Pancreas (tissue), 10 donors: ENCODE data around the gene SLIT1. TPM values are rescaled to one million over a fixed set of nuclear protein-coding genes. Genes with fewer than 3 reads are reported as not detected.

Source experiments
- ATAC-seq, 4 donors: fragments of 200-7000 bp; cut with Tn5 transposase; one replicate each; pipeline versions ENCODE4 v1.8.0 to v1.9.1; 2020; ENCODE audit warnings: mild to moderate bottlenecking in 4 of 4, moderate library complexity in 4 of 4
- DNase-seq, 6 donors: peaks; one replicate each; pipeline ENCODE4 v3.0.0-alpha.2; 2020
- FAIRE-seq: peaks from 2 replicates; lab custom pipeline; 2012; peaks lifted over from hg19 to GRCh38; lab: Jason Lieb, UNC
- H3K27ac ChIP-seq, 4 donors: fragments of 200-600 bp; sonication (generic); 1 replicate in 3 of 4; 2 replicates in 1 of 4; pipeline versions ENCODE4 v1.5.0 to v1.8.0; 2020
- H3K27me3 ChIP-seq, 4 donors: fragments of 200-600 bp; one replicate each; pipeline ENCODE4 v1.8.0; 2021
- H3K36me3 ChIP-seq, 3 donors: fragments of 200-600 bp; sonication (generic) in 1 of 3; one replicate each; pipeline versions ENCODE4 v1.5.0 to v1.8.0; 2020 to 2021
- H3K4me1 ChIP-seq, 3 donors: fragments of 200-600 bp; one replicate each; pipeline ENCODE4 v1.8.0; 2021
- H3K4me3 ChIP-seq, 4 donors: fragments of 200-600 bp; sonication (generic) in 2 of 4; one replicate each; pipeline versions ENCODE4 v1.5.0 to v1.8.0; 2020 to 2021
- H3K9me3 ChIP-seq, 4 donors: fragments of 200-600 bp; one replicate each; pipeline ENCODE4 v1.8.0; 2021
- WGBS, 2 donors: extraction: QIAGEN DNeasy Blood & Tissue Kit; methylation state at CpG; one replicate each; pipeline ENCODE4 v1.1.7; 2013; 5-methylcytosine and 5-hydroxymethylcytosine counted together
- intact Hi-C, 3 donors: fragments of 100-400 bp; cut with DNase I; formaldehyde crosslinking; loops; one replicate each; pipeline versions ENCODE4 v1.11.1 to v1.14.2; 2022
- polyA plus RNA-seq, 2 donors: library from polyadenylated mRNA; stranded (reverse); fragments of 200-250 nt; gene quantifications; one replicate each; pipeline ENCODE4 v1.2.3, GENCODE V29; 2013
- total RNA-seq, 6 donors: library from RNA; stranded (reverse); fragmentation: NEBNext Ultra II Directional in 4 of 6; extraction: Animal tissue kit (Norgen Biotek cat#: 25700) in 4 of 6; gene quantifications; one replicate each; pipeline versions ENCODE4 v1.2.1 to v1.2.4, GENCODE V29; 2021 to 2023
- TF ChIP-seq, protein P1 (sequence below), 4 donors: fragments of 200-600 bp; sonication (generic) in 3 of 4; IDR thresholded peaks; one replicate each; pipeline versions ENCODE4 v1.5.0 to v1.8.0; 2021; ENCODE audit warnings: antibody characterized with exemption in 4 of 4
- donor health status: healthy with polysubstance abuse.
- donor health status: DM: no; HTN: no; CAD: no; lungs with moderate emphysema.
- donor health status: DM: no; HTN: no; CAD: no.
- donor health status: control.
- donor health status: control.
- donor health status: Bipolar disorder and iron deficiency.
- donor health status: DM: yes; HTN: yes; CAD: no.
- donor health status: DM: no; HTN: no; CAD: no.
- donor health status: DM: no; HTN: no; CAD: no.
- donor health status: DM: yes; HTN: yes; CAD: no.

The SLIT1 gene
- total and polyA plus RNA-seq, 8 donors = 0.23 to 2.8 (median 0.89) TPM

DNA sequence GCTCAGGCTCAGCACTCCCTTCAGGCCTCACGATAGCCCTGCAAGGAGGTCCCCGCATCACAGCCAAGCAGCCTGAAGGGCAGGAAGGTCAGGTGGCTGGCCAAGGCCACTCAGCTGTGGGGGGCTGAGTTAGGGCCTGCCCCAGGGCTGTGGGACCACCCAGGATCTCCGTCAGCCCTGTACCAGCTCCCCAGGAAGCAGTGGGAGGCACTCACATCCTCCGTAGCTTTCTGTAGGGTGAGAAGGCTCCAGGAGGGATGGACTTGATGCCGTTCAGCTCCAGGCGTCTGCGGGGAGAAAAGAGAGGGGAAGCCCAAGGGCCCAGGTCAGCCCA lies 125.9 kb downstream of the SLIT1 start:
- H3K9me3 ChIP-seq = no peaks in the 10 kb centered on the region
- intact Hi-C loops = no loop called here
- no peak overlapping the region for H3K4me3 ChIP-seq
- TF ChIP-seq, protein P1, sequence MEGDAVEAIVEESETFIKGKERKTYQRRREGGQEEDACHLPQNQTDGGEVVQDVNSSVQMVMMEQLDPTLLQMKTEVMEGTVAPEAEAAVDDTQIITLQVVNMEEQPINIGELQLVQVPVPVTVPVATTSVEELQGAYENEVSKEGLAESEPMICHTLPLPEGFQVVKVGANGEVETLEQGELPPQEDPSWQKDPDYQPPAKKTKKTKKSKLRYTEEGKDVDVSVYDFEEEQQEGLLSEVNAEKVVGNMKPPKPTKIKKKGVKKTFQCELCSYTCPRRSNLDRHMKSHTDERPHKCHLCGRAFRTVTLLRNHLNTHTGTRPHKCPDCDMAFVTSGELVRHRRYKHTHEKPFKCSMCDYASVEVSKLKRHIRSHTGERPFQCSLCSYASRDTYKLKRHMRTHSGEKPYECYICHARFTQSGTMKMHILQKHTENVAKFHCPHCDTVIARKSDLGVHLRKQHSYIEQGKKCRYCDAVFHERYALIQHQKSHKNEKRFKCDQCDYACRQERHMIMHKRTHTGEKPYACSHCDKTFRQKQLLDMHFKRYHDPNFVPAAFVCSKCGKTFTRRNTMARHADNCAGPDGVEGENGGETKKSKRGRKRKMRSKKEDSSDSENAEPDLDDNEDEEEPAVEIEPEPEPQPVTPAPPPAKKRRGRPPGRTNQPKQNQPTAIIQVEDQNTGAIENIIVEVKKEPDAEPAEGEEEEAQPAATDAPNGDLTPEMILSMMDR (IDR thresholded peaks at IDR 0.05) = no peak
- FAIRE-seq (no peak), DNase-seq (peak in 1 of 6 donors; percentile 30), ATAC-seq (no peak)
- WGBS, 2 donors = 80 to 85% methylated on average over 7 of the region's 7 CpGs
- H3K4me1 ChIP-seq = peaks cover 0 to 3% (median 0%) of the 10 kb centered on the region in 3 donors
- no peak overlapping the region for H3K27ac ChIP-seq
- H3K36me3 ChIP-seq = no peaks in the 10 kb centered on the region
- H3K27me3 ChIP-seq = no peaks in the 10 kb centered on the region

DNA sequence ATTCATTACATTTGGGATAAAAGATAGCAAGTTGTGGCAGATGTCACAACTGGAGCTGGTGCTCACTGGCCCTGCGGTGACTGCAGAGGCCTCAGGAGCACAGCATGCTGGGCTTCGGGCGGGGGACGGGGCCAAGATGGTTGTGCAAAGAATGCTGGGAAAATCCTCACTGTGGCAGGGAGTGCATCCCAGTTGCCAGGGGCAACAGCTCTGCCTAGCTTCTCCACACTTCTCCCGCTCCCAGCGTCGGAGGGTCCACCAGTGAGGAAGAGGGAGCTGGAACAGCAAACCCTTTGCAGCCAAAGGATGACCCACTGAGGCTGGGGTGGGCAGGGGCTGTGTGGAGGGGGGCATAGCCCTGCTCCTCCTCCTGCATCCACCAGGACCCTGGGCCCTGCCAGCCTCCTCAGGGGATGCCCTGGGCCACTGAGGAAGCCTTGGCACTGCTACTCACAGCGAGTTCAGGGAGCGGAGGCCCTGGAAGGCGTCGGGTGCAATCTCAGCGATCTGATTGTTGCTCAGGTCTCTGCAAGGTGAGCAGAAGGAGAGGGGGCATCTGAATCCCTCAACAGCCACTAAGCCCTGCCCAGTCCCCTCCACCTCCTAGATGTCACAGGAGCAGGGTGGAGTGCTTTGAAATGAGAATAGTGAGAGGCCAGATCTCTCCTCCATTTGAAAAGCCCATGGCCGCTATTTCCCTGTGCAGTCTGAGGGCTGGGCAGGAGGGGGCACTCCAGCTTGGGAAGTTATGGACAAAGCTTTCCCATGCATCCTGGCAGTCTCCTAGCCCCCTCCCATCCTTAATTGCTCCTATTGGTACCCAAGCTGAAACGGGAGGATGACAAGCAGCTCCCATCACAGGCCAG lies 126.5 kb downstream of the SLIT1 start:
- Histone ChIP-seq H3K27me3 (peaks cover 0 to 3% (median 0%) of the 10 kb centered on the region in 4 donors), H3K27ac (no peak overlapping the region), H3K4me1 (peaks cover 0 to 3% (median 0%) of the 10 kb centered on the region in 3 donors), H3K36me3 (no peaks in the 10 kb centered on the region), H3K9me3 (no peaks in the 10 kb centered on the region), H3K4me3 (no peak overlapping the region)
- peak in 1 of 6 donors; percentile 37 for DNase-seq
- no peak for ATAC-seq
- no peak for FAIRE-seq
- intact Hi-C loops = no loop called here
- TF ChIP-seq, protein P1 (IDR thresholded peaks at IDR 0.05) = no peak
- WGBS, 2 donors = 89 to 90% methylated on average over 14 of the region's 14 CpGs

DNA sequence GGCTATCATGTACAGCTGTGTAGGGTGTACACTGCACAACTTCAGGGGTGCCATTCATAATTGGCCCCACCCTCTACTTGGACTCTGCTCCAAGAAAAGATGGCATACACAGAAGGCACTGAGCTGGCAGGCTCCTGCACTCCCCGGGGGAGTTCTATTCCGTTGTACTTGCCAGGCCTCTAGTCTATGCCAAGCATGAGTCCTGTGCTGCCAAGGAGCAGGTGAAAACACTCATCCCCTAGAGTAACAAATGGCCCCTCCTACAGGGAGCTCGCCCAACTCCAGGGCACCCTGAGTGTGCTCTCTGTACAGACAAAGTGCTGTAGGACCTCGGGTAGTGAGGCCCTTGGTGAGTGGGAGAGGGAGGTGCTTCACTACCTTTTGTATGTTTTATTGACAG lies 127.2 kb downstream of the SLIT1 start:
- 30 to 41% methylated on average over 4 of the region's 4 CpGs for WGBS, 2 donors
- FAIRE-seq = no peak
- TF ChIP-seq, protein P1 (IDR thresholded peaks at IDR 0.05) = no peak
- DNase-seq = peak in 1 of 6 donors; percentile 21
- Histone ChIP-seq H3K4me1 (peaks cover 0 to 3% (median 0%) of the 10 kb centered on the region in 3 donors), H3K36me3 (no peaks in the 10 kb centered on the region), H3K27ac (no peak overlapping the region), H3K27me3 (peaks cover 0 to 3% (median 0%) of the 10 kb centered on the region in 4 donors), H3K9me3 (no peaks in the 10 kb centered on the region), H3K4me3 (no peak overlapping the region)
- intact Hi-C loops = no loop called here
- peak in 2 of 4 donors; percentile 34 to 40 for ATAC-seq

DNA sequence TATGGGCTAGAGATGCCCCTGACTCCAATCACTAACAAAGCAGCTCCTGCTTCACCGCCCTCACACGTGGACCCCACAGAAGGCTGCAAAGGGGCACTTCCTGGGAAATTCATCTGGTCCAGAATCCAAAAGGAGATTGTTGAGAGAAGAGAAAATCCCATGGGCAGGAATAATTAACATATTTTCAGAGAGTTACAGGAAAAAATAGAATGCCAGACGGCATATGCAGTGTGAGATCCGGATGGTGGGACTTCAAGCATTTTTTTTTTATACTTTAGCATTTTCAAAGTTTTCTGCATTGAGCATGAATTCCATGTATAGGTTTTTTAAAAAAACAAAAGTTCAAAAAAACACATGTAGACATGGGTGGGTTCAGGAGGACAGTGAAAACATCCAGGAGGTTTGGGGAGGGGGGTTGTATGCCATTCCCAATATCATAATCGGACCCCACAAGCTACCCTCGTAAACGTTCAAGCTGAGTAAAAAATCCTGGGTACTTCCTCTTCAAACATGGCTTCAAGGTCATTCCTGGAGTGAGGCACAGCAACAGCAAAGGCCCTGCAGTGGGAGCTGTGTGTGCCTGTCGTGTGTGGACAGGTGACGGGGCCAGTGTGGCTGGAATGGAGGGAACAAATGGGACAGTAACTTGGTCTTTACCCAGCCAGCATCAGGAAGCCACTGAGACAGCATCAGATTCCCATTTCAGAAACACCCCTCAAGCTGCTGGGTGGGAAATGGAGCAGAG lies 128.1 kb downstream of the SLIT1 start:
- intact Hi-C loops = no loop called here
- TF ChIP-seq, protein P1 (IDR thresholded peaks at IDR 0.05) = no peak
- H3K27me3 ChIP-seq = peaks cover 0 to 3% (median 0%) of the 10 kb centered on the region in 4 donors
- ATAC-seq (peak in 3 of 4 donors; percentile 27 to 85 (median 67)), FAIRE-seq (no peak), DNase-seq (peak in 1 of 6 donors; percentile 53)
- WGBS, 2 donors = 49 to 50% methylated on average over 9 of the region's 9 CpGs
- H3K4me3 ChIP-seq = no peak overlapping the region
- H3K27ac ChIP-seq = no peak overlapping the region
- H3K4me1 ChIP-seq = peaks cover 0 to 3% (median 0%) of the 10 kb centered on the region in 3 donors
- no peaks in the 10 kb centered on the region for H3K36me3 ChIP-seq
- no peaks in the 10 kb centered on the region for H3K9me3 ChIP-seq
